GM20000 (cell line): ENCODE results near the gene ARHGAP40.
A peak's percentile ranks its signal among the peaks of the same experiment; 100 is the strongest.

Experiments used
- DNase-seq: peaks from one replicate; pipeline ENCODE4 v3.0.0; 2012; ENCODE audit warnings: low spot score
- TF ChIP-seq, protein P1 (sequence below): IDR thresholded peaks from 2 replicates; pipeline ENCODE4 v1.5.1; 2012; ENCODE audit warnings: mild to moderate bottlenecking, control low read depth; ENCODE audit errors: extremely low read depth, missing control alignments

Gene ARHGAP40

GRCh38 chr20:38692436-38693411 is 91.1 kb downstream of the ARHGAP40 start:
- peak; percentile 50 for DNase-seq
- TF ChIP-seq, protein P1, sequence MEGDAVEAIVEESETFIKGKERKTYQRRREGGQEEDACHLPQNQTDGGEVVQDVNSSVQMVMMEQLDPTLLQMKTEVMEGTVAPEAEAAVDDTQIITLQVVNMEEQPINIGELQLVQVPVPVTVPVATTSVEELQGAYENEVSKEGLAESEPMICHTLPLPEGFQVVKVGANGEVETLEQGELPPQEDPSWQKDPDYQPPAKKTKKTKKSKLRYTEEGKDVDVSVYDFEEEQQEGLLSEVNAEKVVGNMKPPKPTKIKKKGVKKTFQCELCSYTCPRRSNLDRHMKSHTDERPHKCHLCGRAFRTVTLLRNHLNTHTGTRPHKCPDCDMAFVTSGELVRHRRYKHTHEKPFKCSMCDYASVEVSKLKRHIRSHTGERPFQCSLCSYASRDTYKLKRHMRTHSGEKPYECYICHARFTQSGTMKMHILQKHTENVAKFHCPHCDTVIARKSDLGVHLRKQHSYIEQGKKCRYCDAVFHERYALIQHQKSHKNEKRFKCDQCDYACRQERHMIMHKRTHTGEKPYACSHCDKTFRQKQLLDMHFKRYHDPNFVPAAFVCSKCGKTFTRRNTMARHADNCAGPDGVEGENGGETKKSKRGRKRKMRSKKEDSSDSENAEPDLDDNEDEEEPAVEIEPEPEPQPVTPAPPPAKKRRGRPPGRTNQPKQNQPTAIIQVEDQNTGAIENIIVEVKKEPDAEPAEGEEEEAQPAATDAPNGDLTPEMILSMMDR, result no peak

- DNase-seq, result no peak
- TF ChIP-seq, protein P1, result no peak
Measured at GRCh38 chr20:38697306-38697705, 95.7 kb downstream of the ARHGAP40 start.

- TF ChIP-seq, protein P1, result no peak
- DNase-seq, result no peak
Measured at GRCh38 chr20:38698541-38698940, 96.9 kb downstream of the ARHGAP40 start.

DNA sequence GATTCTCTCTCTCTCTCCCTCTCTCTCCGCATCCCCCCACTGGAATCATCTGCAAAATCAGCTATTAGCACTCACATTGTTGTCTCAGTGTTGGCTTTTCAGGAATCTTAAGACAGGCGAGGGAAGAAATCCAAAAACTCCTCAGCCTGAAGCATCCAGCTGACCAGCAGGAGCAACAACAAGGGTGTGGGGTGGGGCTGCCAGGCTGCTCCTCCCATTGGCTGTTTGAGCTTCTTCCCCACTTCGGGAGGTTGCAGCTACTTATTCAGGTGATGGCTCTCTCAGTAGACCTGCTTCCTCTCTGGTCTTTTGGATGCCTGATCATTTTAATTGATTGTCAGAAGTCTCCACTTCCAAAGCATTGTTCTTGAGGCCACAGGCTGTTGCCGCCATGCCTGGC is 98.5 kb downstream of the ARHGAP40 start:
- no peak for DNase-seq
- TF ChIP-seq, protein P1, result no peak
